8988T (cell line): ENCODE data around the gene TMEM39A.

Experiments used
- DNase-seq: peaks from one replicate; pipeline ENCODE4 v3.0.0; 2011

The TMEM39A gene

DNA sequence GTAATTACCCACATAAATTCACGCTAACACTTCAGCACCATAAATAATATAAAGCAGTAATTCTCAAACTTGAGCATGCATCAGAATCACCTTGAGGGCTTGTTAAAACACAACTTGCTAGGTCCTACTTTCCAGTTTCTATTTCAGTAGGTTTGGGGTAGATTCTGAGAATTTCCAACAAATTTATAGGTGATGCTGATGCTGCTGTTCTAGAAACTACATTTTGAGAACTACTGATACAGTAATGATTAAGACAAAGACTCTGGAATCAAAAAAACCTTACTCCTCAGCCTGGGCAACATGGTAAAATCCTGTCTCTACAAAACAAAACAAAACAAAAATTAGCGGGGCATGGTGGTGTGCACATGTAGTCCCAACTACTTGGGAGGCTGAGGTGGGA, 18.8 kb downstream of the TMEM39A start:
- DNase-seq: no peak

DNA sequence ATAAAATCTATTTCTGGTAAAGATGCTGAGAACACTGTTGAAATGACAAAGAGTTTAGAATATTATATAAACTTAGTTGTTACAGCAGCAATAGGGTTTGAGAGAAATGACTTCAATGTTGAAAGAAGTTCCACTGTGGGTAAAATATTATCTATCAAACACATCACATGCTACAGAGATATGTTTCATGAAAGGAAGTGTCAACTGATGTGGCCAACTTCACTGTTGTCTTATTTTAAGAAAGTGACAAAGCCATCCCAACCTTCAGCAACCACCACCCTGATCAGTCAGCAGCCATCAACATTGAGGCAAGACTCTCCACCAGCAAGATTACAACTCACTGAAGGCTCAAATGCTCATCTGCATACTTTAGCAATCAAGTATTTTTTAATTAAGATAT, 20.2 kb downstream of the TMEM39A start:
- no peak for DNase-seq

- no peak for DNase-seq
Measured at GRCh38 chr3:119437691-119438258, 25.6 kb downstream of the TMEM39A start.

- DNase-seq: no peak
Measured at GRCh38 chr3:119436977-119437376, 26.4 kb downstream of the TMEM39A start.

DNA sequence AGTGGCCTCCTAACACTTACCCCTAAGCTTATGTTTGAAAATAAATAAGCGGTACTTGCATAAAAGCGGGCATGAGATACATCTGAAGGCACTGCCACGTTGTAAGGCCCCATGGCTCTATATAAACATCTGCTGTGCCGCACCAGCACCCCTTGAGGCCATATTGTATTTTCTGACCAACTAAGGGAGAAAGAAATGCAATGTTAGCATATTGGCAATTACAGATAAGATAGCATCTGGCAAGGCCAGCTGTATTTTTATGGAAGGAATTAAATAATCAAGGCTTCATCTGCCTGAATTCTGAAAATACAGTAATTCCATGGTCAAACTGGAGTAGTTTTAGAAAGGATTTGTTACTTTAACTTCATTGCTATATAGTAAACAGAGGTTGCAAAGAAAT, 28.7 kb downstream of the TMEM39A start:
- no peak for DNase-seq

DNA sequence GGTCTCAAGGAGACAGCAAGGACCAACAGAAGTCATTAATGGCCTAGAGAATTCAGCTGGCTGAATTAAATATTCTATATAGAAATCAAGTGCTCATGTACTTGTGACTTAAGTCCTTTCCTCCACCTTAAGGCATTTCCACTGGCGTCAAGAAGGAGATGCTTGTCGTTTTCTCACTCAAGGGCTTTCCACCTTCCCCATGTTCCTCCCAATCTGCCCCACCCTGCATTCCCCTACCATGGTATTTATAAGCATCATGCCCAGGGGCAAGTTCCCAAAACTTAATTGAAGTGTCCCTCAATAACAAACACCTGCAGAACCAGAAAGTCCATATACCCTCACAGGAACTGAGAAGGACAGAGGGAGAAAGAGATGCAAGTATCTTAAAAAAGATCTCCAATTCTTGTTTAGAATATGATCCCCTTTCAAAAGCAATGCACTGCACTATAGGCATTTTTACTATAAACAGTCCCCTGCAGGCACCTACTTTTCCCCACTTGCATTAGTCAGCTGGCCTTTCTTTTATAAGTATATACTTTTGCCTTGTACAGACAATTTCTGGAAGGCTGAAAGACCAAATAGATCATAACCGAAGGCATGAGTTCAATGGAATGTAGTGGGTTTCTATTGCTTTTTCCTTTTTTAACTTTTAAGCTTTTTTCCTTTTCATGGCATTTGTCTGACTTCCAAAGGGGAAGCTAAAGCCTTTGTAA, 29.6 kb downstream of the TMEM39A start:
- no peak for DNase-seq

DNA sequence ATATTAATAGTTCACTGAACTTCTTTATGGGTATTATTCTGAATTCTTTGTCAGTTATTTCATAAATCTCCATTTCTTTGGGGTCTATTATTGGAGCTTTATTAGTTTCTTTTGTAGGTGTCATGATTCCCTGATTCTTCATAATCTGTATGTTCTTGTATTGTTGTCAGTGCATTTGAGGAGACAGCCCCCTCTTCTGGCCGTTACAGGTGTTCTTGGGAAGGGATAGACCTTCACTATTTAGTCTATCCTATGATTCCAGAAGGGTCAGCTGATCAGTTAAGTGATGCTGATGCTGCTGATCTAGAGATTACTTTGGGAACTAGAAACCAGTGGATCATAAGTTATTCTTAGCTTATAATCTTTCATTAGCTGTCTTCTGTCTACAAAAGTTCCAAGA, 34.9 kb downstream of the TMEM39A start:
- no peak for DNase-seq

- no peak for DNase-seq
Measured at GRCh38 chr3:119427669-119428068, 35.7 kb downstream of the TMEM39A start.

DNA sequence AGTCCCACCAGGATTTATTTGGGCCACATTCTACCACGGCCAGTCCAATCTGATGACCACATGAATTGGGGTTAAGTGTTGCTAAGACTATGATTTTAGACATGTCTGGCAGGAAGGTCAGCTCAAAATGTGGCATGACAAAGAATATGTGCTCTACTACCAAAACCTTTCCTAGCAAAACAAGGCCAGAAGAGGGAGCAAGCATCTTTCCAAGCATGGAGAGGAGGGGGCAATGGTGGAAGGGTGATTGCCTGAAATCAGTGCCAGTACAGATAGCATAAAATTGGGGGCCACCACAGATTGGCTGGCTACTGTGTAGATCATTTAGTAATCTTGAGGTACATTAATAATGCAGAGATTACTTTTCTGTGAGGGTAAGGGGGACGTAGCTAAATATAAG, 43.2 kb downstream of the TMEM39A start:
- no peak for DNase-seq

- DNase-seq: no peak
Measured at GRCh38 chr3:119418641-119419040, 44.8 kb downstream of the TMEM39A start.

DNA sequence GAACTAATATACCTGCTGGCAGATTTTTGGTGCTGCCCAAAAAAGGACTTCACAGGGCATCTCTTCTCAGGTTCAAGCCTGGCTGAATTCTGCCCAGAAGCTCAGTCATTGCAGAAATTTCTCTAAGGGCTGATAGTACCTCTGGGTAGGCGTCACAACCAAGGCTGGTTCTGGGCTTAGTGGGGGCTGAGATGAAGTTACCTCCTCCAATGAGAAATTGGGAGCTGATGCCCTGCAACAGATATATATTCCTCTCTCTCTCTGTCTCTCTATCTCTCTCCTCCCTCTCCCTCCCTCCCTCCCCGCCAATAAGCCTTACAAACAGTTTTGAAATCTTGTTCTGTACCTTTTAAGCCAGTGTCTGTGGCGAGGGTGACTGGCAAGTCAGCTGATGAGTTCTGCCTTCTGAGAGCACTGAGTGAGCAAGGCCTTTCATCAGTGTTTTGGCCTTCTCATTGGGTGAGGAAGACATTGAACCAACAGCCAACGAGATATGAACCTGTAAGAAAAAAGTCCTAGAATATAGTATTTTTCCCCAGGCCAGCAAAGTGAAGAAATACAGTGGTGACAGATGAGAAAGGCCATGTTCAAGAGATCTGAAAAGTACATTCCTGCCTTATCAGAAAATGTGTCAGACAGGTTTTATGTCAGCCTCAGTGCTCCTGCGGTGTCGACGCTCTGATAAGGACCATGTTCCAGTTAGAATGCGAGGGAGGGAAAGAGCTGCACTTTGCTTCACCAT, 45.5 kb downstream of the TMEM39A start:
- no peak for DNase-seq

GRCh38 chr3:119416873-119417272, 46.5 kb downstream of the TMEM39A start:
- no peak for DNase-seq

DNA sequence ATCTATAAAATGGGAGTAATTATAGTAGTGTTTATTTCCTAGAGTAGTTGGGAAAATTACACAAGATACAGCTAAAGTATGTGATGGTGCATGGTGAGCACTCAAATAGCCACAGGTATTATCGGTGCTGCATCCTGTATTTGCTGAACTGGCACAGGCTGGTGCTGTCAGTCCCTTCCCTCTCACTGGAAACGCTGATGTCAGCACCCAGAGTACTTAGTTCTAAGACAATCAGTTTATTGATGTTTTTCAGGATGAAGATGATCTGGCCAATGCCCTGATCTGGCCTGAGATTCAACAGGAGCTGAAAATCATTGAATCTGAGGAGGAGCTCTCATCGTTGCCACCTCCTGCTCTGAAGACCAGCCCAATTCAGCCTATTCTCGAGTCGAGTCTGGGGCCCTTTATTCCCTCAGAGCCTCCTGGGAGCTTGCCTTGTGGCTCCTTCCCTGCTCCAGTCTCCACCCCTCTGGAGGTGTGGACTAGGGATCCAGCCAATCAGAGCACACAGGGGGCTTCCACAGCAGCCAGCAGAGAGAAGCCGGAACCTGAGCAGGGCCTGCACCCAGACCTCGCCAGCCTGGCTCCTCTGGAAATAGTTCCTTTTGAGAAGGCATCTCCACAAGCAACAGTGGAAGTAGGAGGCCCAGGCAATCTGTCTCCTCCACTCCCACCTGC, 49.7 kb downstream of the TMEM39A start:
- DNase-seq: no peak

DNA sequence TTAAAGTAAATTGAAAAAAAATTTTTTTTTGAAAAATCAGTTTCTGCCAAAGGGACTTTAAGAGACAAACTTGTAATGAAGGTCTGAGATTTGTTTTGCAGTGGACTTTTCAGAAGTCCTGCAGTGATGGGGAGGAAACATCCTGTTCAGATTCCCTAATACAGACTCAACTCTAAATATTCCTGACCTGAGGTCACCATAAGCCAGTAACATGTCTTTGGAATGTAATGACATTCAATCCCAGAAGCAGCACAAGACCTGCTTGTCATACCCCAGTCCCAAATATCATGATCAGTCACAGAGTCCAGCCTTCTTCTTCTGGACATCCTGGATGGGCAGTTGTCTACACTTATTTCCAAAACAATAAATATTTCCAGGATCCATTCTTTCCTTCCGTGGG, 53.6 kb downstream of the TMEM39A start:
- no peak for DNase-seq

- DNase-seq: no peak
Measured at GRCh38 chr3:119408243-119408950, 55.0 kb downstream of the TMEM39A start.

- no peak for DNase-seq
Measured at GRCh38 chr3:119405315-119405714, 58.1 kb downstream of the TMEM39A start.

DNA sequence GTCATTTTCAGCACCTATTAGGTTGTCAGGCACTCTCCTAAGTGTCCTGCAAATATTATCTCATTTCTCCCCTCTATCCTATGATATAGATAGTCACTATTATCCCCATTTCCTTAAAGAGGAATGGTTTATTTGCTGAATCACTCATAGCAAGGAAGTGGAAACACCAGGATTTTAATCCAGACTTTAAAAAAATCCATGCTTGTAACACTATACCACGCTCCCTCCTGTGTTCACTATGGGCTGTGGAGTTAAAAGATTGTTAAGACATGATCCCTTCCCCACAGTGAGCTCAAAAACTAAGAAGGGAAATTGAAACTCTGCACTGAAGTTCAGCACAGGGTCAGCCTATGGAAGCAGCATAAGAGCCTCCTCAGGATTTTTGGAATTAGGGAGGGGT, 60.2 kb downstream of the TMEM39A start:
- no peak for DNase-seq

GRCh38 chr3:119402791-119403190, 60.6 kb downstream of the TMEM39A start:
- DNase-seq: no peak

- no peak for DNase-seq
Measured at GRCh38 chr3:119401503-119402440, 61.6 kb downstream of the TMEM39A start.

- no peak for DNase-seq
Measured at GRCh38 chr3:119401069-119401468, 62.3 kb downstream of the TMEM39A start.

GRCh38 chr3:119400466-119400865, 62.9 kb downstream of the TMEM39A start:
- no peak for DNase-seq

DNA sequence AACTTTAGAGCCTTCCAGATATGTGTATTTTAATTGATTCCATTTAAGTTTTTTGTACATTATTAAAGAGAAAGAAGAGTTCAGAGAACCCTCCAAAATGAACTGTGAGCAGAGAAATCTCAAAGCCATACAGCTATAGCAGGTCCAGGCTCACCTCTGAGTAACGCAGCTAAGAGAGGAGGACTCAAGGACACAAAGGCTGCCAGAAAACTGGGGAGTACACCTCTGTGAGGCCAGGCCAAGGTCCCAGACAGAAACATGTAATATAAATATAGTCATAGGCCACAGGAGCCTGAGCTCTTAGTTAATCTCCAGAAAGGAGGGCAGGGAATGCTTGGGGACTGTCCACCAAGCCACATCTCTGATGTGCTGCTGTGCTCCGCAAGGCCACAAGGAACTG, 66.5 kb downstream of the TMEM39A start:
- DNase-seq: no peak
